Measurements from ENCODE around the gene SLC34A2. TPM values are rescaled to one million over a fixed set of nuclear protein-coding genes. Genes with fewer than 3 reads are reported as not detected.

Gene SLC34A2
- total and polyA plus RNA-seq, 10 of the 15 experiments (the other 5 are each of a cell fraction or from before 2014, with no cell fraction given), result 0.08 to 0.59 TPM; not detected in 8

DNA sequence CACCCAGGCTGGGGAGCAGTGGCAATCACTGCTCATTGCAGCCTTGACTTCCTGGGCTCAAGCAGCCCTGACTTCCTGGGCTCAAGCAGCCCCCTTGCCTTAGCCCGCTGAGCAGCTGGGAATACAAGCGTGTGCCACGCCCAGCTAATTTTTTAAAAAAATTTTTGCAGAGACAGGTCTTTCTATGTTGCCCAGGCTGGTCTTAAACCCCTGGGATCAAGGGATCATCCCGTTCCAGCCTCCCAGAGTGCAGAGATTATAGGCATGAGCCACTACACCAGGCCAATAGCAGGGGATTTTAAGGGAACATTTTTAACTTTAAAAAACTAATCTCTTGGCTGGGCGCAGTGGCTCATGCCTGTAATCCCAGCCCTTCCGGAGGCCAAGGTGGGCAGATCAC, 5.3 kb upstream of the SLC34A2 start:
- Histone ChIP-seq H3K4me3 (no peak overlapping the region), H3K9me3 (replicated peaks; ENCODE audit: control insufficient read depth, insufficient read depth, low read length) (no peaks in the 10 kb centered on the region), H3K27me3 (replicated peaks in 1 of 2; ENCODE audit: control insufficient read depth in 2 of 2, insufficient read depth in 2 of 2, low read length in 1 of 2) (peaks cover 5 to 18% of the 10 kb centered on the region in 2 experiments), H3K9ac (ENCODE audit: control insufficient read depth, insufficient read depth, low read length) (no peak overlapping the region), H3K36me3 (ENCODE audit: control insufficient read depth in 2 of 2, insufficient read depth in 2 of 2, low read length in 1 of 2) (no peaks in the 10 kb centered on the region), H3K4me2 (ENCODE audit: control insufficient read depth, insufficient read depth) (no peak overlapping the region), H4K20me1 (ENCODE audit: control insufficient read depth, insufficient read depth) (no peaks in the 10 kb centered on the region), H3K79me2 (ENCODE audit: control insufficient read depth, insufficient read depth, low read length) (no peaks in the 10 kb centered on the region), H3K27ac (ENCODE audit: control insufficient read depth, insufficient read depth) (no peak overlapping the region), H2AFZ (ENCODE audit: control insufficient read depth, low read depth, low read length) (no peak overlapping the region), H3K4me1 (ENCODE audit: control insufficient read depth, insufficient read depth, low read length) (no peaks in the 10 kb centered on the region)
- no TSS peak for BruUV-seq (replicated peaks)
- WGBS (ENCODE audit: insufficient coverage, insufficient replicate concordance, low lambda C conversion rate, missing lambda C conversion rate), result 24% methylated on average over 6 of the region's 6 CpGs
- RAD21 ChIA-PET (ENCODE audit: unreplicated experiment), result no interaction called here
- in situ Hi-C loops (cut with MboI), result no loop called here
- POLR2A ChIA-PET, result interaction anchor here (0.6 kb wide), 1 partner anchor 416 kb away, joined by 3 read pairs; no protein-coding TSS in a partner anchor
- DNase-seq (ENCODE audit: low read depth, low spot score), result no peak
- ATAC-seq, result no peak
- no peak for FAIRE-seq
- SMC1A ChIA-PET (ENCODE audit: uncharacterized antibody, unreplicated experiment), result no interaction called here
- CTCF ChIA-PET, result no interaction called here
- intact Hi-C loops (cut with micrococcal nuclease; ENCODE audit: unreplicated experiment), result no loop called here
- TF ChIP-seq TARDBP (IDR thresholded peaks at IDR 0.05; ENCODE audit: borderline replicate concordance), result no peak
- no peak for TF ChIP-seq CHD1 (IDR thresholded peaks at IDR 0.05; ENCODE audit: low read depth, low read length)
- no peak for TF ChIP-seq POU2F2 (IDR thresholded peaks at IDR 0.05; ENCODE audit: borderline replicate concordance, low read depth, low read length)
- TF ChIP-seq POLR2A (IDR thresholded peaks at IDR 0.05; ENCODE audit: low read depth, low read length), result no peak
- TF ChIP-seq, protein P1, sequence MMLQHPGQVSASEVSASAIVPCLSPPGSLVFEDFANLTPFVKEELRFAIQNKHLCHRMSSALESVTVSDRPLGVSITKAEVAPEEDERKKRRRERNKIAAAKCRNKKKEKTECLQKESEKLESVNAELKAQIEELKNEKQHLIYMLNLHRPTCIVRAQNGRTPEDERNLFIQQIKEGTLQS (IDR thresholded peaks at IDR 0.05; ENCODE audit: borderline replicate concordance, extremely low read depth, low read depth, low read length), result no peak
- TF ChIP-seq LARP7 (IDR thresholded peaks at IDR 0.05), result no peak
- TF ChIP-seq, protein P2, sequence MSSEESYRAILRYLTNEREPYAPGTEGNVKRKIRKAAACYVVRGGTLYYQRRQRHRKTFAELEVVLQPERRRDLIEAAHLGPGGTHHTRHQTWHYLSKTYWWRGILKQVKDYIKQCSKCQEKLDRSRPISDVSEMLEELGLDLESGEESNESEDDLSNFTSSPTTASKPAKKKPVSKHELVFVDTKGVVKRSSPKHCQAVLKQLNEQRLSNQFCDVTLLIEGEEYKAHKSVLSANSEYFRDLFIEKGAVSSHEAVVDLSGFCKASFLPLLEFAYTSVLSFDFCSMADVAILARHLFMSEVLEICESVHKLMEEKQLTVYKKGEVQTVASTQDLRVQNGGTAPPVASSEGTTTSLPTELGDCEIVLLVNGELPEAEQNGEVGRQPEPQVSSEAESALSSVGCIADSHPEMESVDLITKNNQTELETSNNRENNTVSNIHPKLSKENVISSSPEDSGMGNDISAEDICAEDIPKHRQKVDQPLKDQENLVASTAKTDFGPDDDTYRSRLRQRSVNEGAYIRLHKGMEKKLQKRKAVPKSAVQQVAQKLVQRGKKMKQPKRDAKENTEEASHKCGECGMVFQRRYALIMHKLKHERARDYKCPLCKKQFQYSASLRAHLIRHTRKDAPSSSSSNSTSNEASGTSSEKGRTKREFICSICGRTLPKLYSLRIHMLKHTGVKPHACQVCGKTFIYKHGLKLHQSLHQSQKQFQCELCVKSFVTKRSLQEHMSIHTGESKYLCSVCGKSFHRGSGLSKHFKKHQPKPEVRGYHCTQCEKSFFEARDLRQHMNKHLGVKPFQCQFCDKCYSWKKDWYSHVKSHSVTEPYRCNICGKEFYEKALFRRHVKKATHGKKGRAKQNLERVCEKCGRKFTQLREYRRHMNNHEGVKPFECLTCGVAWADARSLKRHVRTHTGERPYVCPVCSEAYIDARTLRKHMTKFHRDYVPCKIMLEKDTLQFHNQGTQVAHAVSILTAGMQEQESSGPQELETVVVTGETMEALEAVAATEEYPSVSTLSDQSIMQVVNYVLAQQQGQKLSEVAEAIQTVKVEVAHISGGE (CRISPR knock-in tag; IDR thresholded peaks at IDR 0.05), result no peak
- TF ChIP-seq MYB (IDR thresholded peaks at IDR 0.05; ENCODE audit: borderline replicate concordance, low read depth, low read length), result no peak
- TF ChIP-seq HCFC1 (IDR thresholded peaks at IDR 0.05; ENCODE audit: low read length), result no peak
- TF ChIP-seq, protein P3, sequence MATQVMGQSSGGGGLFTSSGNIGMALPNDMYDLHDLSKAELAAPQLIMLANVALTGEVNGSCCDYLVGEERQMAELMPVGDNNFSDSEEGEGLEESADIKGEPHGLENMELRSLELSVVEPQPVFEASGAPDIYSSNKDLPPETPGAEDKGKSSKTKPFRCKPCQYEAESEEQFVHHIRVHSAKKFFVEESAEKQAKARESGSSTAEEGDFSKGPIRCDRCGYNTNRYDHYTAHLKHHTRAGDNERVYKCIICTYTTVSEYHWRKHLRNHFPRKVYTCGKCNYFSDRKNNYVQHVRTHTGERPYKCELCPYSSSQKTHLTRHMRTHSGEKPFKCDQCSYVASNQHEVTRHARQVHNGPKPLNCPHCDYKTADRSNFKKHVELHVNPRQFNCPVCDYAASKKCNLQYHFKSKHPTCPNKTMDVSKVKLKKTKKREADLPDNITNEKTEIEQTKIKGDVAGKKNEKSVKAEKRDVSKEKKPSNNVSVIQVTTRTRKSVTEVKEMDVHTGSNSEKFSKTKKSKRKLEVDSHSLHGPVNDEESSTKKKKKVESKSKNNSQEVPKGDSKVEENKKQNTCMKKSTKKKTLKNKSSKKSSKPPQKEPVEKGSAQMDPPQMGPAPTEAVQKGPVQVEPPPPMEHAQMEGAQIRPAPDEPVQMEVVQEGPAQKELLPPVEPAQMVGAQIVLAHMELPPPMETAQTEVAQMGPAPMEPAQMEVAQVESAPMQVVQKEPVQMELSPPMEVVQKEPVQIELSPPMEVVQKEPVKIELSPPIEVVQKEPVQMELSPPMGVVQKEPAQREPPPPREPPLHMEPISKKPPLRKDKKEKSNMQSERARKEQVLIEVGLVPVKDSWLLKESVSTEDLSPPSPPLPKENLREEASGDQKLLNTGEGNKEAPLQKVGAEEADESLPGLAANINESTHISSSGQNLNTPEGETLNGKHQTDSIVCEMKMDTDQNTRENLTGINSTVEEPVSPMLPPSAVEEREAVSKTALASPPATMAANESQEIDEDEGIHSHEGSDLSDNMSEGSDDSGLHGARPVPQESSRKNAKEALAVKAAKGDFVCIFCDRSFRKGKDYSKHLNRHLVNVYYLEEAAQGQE (IDR thresholded peaks at IDR 0.05; ENCODE audit: low read depth, low read length), result no peak
- no peak for TF ChIP-seq PAX8 (IDR thresholded peaks at IDR 0.05)
- no peak for TF ChIP-seq CHD2 (IDR thresholded peaks at IDR 0.05; ENCODE audit: borderline replicate concordance, low read depth, low read length)
- TF ChIP-seq, protein P4, sequence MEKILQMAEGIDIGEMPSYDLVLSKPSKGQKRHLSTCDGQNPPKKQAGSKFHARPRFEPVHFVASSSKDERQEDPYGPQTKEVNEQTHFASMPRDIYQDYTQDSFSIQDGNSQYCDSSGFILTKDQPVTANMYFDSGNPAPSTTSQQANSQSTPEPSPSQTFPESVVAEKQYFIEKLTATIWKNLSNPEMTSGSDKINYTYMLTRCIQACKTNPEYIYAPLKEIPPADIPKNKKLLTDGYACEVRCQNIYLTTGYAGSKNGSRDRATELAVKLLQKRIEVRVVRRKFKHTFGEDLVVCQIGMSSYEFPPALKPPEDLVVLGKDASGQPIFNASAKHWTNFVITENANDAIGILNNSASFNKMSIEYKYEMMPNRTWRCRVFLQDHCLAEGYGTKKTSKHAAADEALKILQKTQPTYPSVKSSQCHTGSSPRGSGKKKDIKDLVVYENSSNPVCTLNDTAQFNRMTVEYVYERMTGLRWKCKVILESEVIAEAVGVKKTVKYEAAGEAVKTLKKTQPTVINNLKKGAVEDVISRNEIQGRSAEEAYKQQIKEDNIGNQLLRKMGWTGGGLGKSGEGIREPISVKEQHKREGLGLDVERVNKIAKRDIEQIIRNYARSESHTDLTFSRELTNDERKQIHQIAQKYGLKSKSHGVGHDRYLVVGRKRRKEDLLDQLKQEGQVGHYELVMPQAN (conservative IDR thresholded peaks at IDR 0.05), result no peak
- TF ChIP-seq BHLHE40 (IDR thresholded peaks at IDR 0.05; ENCODE audit: borderline replicate concordance in 1 of 2, low read depth in 2 of 2, low read length in 1 of 2), result no peak
- TF ChIP-seq, protein P5, sequence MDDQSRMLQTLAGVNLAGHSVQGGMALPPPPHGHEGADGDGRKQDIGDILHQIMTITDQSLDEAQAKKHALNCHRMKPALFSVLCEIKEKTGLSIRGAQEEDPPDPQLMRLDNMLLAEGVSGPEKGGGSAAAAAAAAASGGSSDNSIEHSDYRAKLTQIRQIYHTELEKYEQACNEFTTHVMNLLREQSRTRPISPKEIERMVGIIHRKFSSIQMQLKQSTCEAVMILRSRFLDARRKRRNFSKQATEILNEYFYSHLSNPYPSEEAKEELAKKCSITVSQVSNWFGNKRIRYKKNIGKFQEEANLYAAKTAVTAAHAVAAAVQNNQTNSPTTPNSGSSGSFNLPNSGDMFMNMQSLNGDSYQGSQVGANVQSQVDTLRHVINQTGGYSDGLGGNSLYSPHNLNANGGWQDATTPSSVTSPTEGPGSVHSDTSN (IDR thresholded peaks at IDR 0.05; ENCODE audit: insufficient replicate concordance, low read depth, low read length), result no peak
